CD8-positive, alpha-beta memory T cell (primary cell): ENCODE results near the gene TMEM128. TPM values are rescaled to one million over a fixed set of nuclear protein-coding genes. Genes with fewer than 3 reads are reported as not detected.

Experiments used
- CTCF ChIA-PET: fragments of 350-600 bp; sonication (Branson Sonifier 250); formaldehyde crosslinking; loops from one replicate; lab custom pipeline; 2021; ENCODE audit warnings: antibody characterized with exemption; lab: Charles Lee
- POLR2A ChIA-PET: fragments of 350-600 bp; sonication (Branson Sonifier 250); formaldehyde crosslinking; loops from one replicate; lab custom pipeline; 2021; ENCODE audit warnings: antibody characterized with exemption; lab: Charles Lee
- DNase-seq, 5 donors: peaks; one replicate each; pipeline versions ENCODE4 v3.0.0 to v3.0.0-alpha.2; 2020 to 2022; ENCODE audit warnings: mixed read lengths in 1 of 5
- H3K27ac ChIP-seq: one replicate; pipeline ENCODE4 v1.7.0; 2013; ENCODE audit warnings: low read depth, mild to moderate bottlenecking, low read length, moderate library complexity
- H3K27me3 ChIP-seq: 2 replicates; pipeline ENCODE4 v1.7.0; 2013; ENCODE audit warnings: low read length, mild to moderate bottlenecking; ENCODE audit not compliant: insufficient read depth, poor library complexity, severe bottlenecking
- H3K36me3 ChIP-seq: 2 replicates; pipeline ENCODE4 v1.7.0; 2013; ENCODE audit warnings: mild to moderate bottlenecking, low read length, moderate library complexity; ENCODE audit not compliant: insufficient read depth
- H3K4me1 ChIP-seq: 2 replicates; pipeline ENCODE4 v1.7.0; 2013; ENCODE audit warnings: mild to moderate bottlenecking, low read length, moderate library complexity; ENCODE audit not compliant: insufficient read depth
- H3K4me3 ChIP-seq: 2 replicates; pipeline ENCODE4 v1.7.0; 2013; ENCODE audit warnings: mild to moderate bottlenecking, low read length
- H3K9me3 ChIP-seq: 2 replicates; pipeline ENCODE4 v1.7.0; 2013; ENCODE audit warnings: mild to moderate bottlenecking, low read length
- H3K27ac Mint-ChIP-seq, 8 donors: one replicate each; pipeline ENCODE4 v1.8.0; 2020 to 2021; ENCODE audit warnings: mixed read lengths in 8 of 8, mild to moderate bottlenecking in 6 of 8, inconsistent platforms in 3 of 8, moderate library complexity in 3 of 8
- H3K27me3 Mint-ChIP-seq, 2 donors: one replicate each; pipeline ENCODE4 v1.8.0; 2020 to 2021; ENCODE audit warnings: mixed read lengths in 2 of 2, mild to moderate bottlenecking in 1 of 2, moderate library complexity in 1 of 2
- H3K36me3 Mint-ChIP-seq, 3 donors: one replicate each; pipeline ENCODE4 v1.8.0; 2020 to 2021; ENCODE audit warnings: mixed read lengths in 3 of 3, inconsistent platforms in 1 of 3, mild to moderate bottlenecking in 1 of 3
- H3K4me1 Mint-ChIP-seq, 3 donors: one replicate each; pipeline ENCODE4 v1.8.0; 2020 to 2021; ENCODE audit warnings: mixed read lengths in 3 of 3, inconsistent platforms in 1 of 3, mild to moderate bottlenecking in 1 of 3
- H3K4me3 Mint-ChIP-seq, 7 donors: one replicate each; pipeline ENCODE4 v1.8.0; 2020 to 2021; ENCODE audit warnings: mixed read lengths in 7 of 7, mild to moderate bottlenecking in 6 of 7, moderate library complexity in 4 of 7, inconsistent platforms in 2 of 7
- H3K9me3 Mint-ChIP-seq, 5 donors: one replicate each; pipeline ENCODE4 v1.8.0; 2020 to 2022; ENCODE audit warnings: mixed read lengths in 5 of 5, mild to moderate bottlenecking in 3 of 5, moderate library complexity in 2 of 5, inconsistent platforms in 1 of 5
- polyA plus RNA-seq: library from polyadenylated mRNA; unstranded; fragments of 300-500 nt; fragmentation: Illumina TruSeq; gene quantifications from one replicate; pipeline ENCODE4 v1.2.3, GENCODE V29; 2021
- total RNA-seq, 2 experiments: library from RNA; stranded (reverse); gene quantifications; one replicate each; pipeline ENCODE4 v1.2.3, GENCODE V29; 2021

TMEM128 gene, protein sequence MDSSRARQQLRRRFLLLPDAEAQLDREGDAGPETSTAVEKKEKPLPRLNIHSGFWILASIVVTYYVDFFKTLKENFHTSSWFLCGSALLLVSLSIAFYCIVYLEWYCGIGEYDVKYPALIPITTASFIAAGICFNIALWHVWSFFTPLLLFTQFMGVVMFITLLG
- total RNA-seq, result 10 to 100 TPM; 24.1 to 26.6 TPM
- polyA plus RNA-seq, result 46.4 TPM

DNA sequence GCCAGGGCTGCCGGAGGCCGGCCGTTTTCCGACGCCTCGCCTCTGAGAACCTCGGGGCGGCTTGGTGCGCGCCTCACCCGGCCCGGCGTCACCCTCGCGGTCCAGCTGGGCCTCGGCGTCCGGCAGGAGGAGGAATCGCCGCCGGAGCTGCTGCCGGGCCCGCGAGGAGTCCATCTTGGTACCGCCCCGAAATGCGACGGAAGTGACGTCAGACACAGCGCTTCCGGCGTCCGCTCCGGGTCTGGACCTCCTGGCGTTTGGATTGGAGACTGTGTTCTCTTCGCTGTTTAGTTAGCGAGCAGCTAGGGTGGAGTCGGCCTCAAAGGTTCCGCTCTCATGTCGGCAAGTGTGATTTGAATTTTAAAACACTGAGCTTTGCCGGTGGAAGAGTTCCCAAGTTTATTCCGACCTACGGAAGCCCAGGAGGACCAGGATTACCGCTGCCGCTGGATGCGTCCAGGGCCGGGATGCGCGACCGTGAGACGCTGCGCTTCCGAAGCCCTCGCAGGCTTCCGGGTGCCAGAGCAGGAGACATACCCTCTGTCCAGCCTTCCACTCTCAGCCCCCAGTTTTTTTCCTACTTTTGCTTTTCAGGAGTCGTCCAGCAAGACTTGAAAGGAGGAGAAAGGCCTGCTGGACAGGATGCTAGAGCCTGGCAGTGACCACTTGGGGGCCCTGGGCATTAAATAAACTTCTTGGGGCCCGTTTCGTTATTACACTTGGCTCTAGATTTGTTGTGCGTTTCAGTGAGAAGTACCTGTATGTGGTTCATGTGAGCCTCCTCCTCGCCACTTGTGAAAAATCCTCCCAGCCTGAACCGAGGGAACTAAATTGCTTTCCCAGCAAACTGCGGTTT is at the start of gene TMEM128:
TMEM128 (minus strand) TSS at position 195 of the 856 bp plus-strand sequence; CDS start at position 174, 21 bp downstream.
- Histone ChIP-seq H3K9me3 (no peaks in the 10 kb centered on the region), H3K4me3 (peak within 1 kb of the TSS; percentile 74), H3K36me3 (peaks cover 10% of the 10 kb centered on the region), H3K4me1 (peaks cover 16% of the 10 kb centered on the region), H3K27ac (peak within 1 kb of the TSS; percentile 93), H3K27me3 (no peaks in the 10 kb centered on the region)
- ChIA-PET CTCF (interaction anchor here (0.9 to 7.6 kb wide), 8 partner anchors 8 to 185 kb away, joined by 3 to 64 read pairs (median 6); no protein-coding TSS in a partner anchor), POLR2A (interaction anchor here (0.9 to 2.3 kb wide), 7 partner anchors 11 to 294 kb away, joined by 3 to 11 read pairs (median 7); partner anchors contain the start of genes LYAR, NSG1, STX18 and ZBTB49)
- H3K4me1 Mint-ChIP-seq, result peaks cover 27 to 48% (median 44%) of the 10 kb centered on the region in 3 donors
- H3K36me3 Mint-ChIP-seq, result peaks cover 13 to 36% (median 15%) of the 10 kb centered on the region in 3 donors
- H3K4me3 Mint-ChIP-seq, result peak within 1 kb of the TSS; percentile 95 to 99 (median 97)
- peak within 1 kb of the TSS; percentile 97 to 99 (median 98) for H3K27ac Mint-ChIP-seq
- H3K9me3 Mint-ChIP-seq, result no peaks in the 10 kb centered on the region
- DNase-seq, result peak; percentile 88 to 95 (median 89)
- no peaks in the 10 kb centered on the region for H3K27me3 Mint-ChIP-seq

DNA sequence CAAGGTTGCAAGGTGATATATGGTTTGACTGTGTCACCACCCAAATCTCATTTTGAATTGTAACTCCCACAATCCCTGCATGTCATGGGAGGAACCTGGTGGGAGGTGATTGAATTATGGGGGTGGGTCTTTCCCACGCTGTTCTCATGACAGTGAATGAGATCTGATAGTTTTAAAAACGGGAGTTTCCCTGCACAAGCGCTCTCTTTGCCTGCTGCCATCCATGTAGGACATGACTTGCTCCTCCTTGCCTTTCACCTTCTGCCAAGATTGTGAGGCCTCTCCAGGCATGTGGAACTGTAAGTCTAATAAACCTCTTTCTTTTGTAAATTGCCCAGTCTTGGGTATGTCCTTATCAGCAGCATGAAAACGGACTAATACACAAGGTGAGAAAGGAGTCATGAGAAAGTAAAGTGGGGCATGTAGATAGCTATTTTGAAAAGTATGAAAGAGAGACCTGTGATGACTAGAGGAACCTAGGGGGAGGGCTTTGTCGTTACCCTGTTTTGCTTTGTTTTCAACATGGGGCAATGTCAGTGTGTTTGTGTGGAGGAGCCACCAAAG is 48.3 kb upstream of the TMEM128 start:
- Mint-ChIP-seq H3K4me1 (peaks cover 48 to 78% (median 75%) of the 10 kb centered on the region in 3 donors), H3K27me3 (no peaks in the 10 kb centered on the region)

DNA sequence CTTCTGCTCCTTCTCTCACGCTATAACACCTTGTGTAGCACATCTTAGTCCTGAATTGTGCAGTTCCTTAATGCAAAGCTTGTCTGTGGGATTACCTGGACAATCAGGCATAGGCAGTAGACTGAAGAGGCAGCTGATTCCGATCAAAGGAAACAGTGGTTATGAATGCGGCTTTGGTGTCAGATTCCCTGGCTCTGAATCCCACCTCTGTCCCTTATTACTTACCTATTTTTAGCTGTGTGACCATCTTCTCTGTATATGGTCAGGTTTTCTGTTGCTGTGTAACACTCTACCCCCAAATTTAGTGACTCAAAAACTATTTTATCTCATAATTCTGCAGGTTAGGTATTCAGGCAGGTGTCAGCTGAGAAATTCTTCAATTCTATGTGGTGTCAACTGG is 45.3 kb upstream of the TMEM128 start:
- Mint-ChIP-seq H3K27me3 (no peaks in the 10 kb centered on the region), H3K4me3 (peak overlapping the region in 2 of 7 donors; percentile 9 to 90), H3K9me3 (no peaks in the 10 kb centered on the region), H3K27ac (peak overlapping the region in 3 of 8 donors; percentile 2 to 94 (median 33)), H3K36me3 (peaks cover 12 to 57% (median 20%) of the 10 kb centered on the region in 3 donors), H3K4me1 (peaks cover 59 to 80% (median 77%) of the 10 kb centered on the region in 3 donors)
- H3K4me1 ChIP-seq, result peaks cover 22% of the 10 kb centered on the region
- DNase-seq, result no peak
- H3K4me3 ChIP-seq, result no peak overlapping the region
- no peaks in the 10 kb centered on the region for H3K36me3 ChIP-seq
- ChIA-PET CTCF (no interaction called here), POLR2A (no interaction called here)
- no peak overlapping the region for H3K27ac ChIP-seq
- no peaks in the 10 kb centered on the region for H3K27me3 ChIP-seq
- H3K9me3 ChIP-seq, result no peaks in the 10 kb centered on the region

More for the DNA sequence above, 48.3 kb upstream of the TMEM128 start:
- Mint-ChIP-seq H3K36me3 (peaks cover 16 to 60% (median 20%) of the 10 kb centered on the region in 3 donors), H3K27ac (peak overlapping the region in 3 of 8 donors; percentile 11 to 40 (median 19)), H3K9me3 (no peaks in the 10 kb centered on the region), H3K4me3 (no peak overlapping the region)
- ChIA-PET POLR2A (no interaction called here), CTCF (interaction anchor here (2.9 kb wide), 1 partner anchor 36 kb away, joined by 10 read pairs; no protein-coding TSS in a partner anchor)
- Histone ChIP-seq H3K9me3 (no peaks in the 10 kb centered on the region), H3K4me1 (peaks cover 4% of the 10 kb centered on the region), H3K27ac (no peak overlapping the region), H3K27me3 (no peaks in the 10 kb centered on the region), H3K4me3 (no peak overlapping the region), H3K36me3 (peaks cover 8% of the 10 kb centered on the region)
- no peak for DNase-seq

DNA sequence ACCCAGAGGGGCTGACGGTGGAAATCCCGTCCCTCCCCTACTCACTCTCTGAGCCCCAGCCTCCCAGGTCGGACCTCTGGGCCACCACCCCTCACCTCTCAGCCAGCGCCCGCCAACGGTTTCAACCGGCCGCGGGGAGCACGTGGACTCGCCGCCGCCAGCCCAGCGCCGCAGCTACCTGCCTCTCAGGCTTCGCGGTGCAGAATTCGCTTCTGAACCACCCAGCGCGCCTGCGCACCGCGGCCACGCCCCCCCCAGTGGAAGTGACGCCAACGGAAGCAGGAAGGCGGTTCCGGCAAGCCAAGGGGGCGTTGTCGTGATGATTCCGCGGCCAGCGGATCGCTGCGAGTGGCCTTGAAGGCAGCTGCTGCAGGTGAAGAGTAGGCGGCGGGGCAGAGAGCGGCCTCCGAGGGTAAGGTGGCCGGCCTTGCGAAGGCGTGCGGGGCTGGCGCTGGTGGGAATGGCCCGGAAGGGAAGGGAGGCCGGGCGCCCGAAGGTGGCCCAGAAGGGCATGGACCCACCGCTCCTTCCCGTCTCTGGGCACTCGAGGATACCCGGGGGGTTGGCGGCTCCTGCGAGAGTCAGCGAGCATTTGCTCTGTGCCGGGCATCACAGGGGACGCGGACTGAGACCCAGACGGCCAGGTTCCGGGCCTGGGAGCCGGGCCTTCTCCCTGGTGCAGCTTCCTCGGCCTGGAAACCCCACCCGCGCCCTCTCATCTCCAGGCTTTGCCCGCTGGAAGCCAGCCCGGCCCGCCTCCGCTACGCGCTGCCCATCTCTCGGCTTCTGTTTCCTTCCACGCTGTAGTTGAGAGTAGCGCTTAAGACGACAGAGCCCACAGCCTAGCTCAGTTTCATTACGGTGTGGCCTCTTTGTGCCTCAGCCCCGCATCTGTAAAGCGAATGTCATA is 42.2 kb upstream of the TMEM128 start, which contains the start of the genes LYAR and ZBTB49:
LYAR (minus strand) TSS at position 214 of the 910 bp plus-strand sequence. CDS start 6,412 bp downstream, outside the sequence.
ZBTB49 (plus strand) TSS at position 311 of the 910 bp plus-strand sequence. CDS start 9,695 bp downstream, outside the sequence.
- Histone ChIP-seq H3K4me1 (peaks cover 35% of the 10 kb centered on the region), H3K36me3 (peaks cover 10% of the 10 kb centered on the region), H3K27ac (peak within 1 kb of the TSS; percentile 85), H3K9me3 (no peaks in the 10 kb centered on the region), H3K4me3 (peak within 1 kb of the TSS; percentile 97), H3K27me3 (no peaks in the 10 kb centered on the region)
- H3K36me3 Mint-ChIP-seq, result peaks cover 8 to 62% (median 15%) of the 10 kb centered on the region in 3 donors
- ChIA-PET POLR2A (interaction anchor here (0.6 to 1.7 kb wide), 7 partner anchors 9 to 97 kb away, joined by 3 to 21 read pairs (median 5); partner anchors contain the start of genes NSG1 and TMEM128), CTCF (interaction anchor here (0.6 to 1.6 kb wide), 7 partner anchors 10 to 55 kb away, joined by 3 to 13 read pairs (median 3); no protein-coding TSS in a partner anchor)
- peak within 1 kb of the TSS; percentile 90 to 98 (median 96) for H3K27ac Mint-ChIP-seq
- H3K4me3 Mint-ChIP-seq, result peak within 1 kb of the TSS; percentile 93 to 99 (median 96)
- peaks cover 66 to 85% (median 75%) of the 10 kb centered on the region in 3 donors for H3K4me1 Mint-ChIP-seq
- no peaks in the 10 kb centered on the region for H3K9me3 Mint-ChIP-seq
- DNase-seq, result peak; percentile 96 to 98 (median 97)
- H3K27me3 Mint-ChIP-seq, result no peaks in the 10 kb centered on the region

DNA sequence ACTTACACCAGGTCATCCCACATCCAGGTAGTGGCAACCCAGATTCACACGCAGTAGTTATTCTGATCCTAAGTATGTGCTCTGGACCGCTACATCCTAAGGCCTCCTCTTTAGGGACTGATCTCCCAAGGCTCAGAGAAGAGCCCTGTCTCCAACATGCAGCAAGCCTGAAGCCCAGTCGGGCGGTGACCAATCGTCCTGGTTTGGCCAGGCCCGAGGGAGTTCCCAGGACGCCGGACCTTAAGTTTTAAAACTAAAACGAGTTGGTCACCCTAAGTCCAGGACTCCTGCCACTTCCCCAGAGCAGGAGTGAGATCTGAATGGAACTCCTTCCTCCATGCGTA is 41.5 kb upstream of the TMEM128 start:
- CTCF ChIA-PET, result interaction anchor here (0.7 to 1.6 kb wide), 4 partner anchors 9 to 44 kb away, joined by 3 to 13 read pairs (median 4); no protein-coding TSS in a partner anchor
- Mint-ChIP-seq H3K27ac (peak overlapping the region; percentile 90 to 98 (median 94)), H3K4me3 (peak overlapping the region; percentile 93 to 99 (median 96)), H3K4me1 (peaks cover 64 to 85% (median 73%) of the 10 kb centered on the region in 3 donors), H3K27me3 (no peaks in the 10 kb centered on the region), H3K9me3 (no peaks in the 10 kb centered on the region), H3K36me3 (peaks cover 6 to 65% (median 10%) of the 10 kb centered on the region in 3 donors)
- no peaks in the 10 kb centered on the region for H3K27me3 ChIP-seq
- peak overlapping the region; percentile 85 for H3K27ac ChIP-seq
- peaks cover 35% of the 10 kb centered on the region for H3K4me1 ChIP-seq
- no peak for DNase-seq
- no peaks in the 10 kb centered on the region for H3K9me3 ChIP-seq
- peak overlapping the region; percentile 97 for H3K4me3 ChIP-seq
- peaks cover 10% of the 10 kb centered on the region for H3K36me3 ChIP-seq
- POLR2A ChIA-PET, result interaction anchor here (1.0 to 1.7 kb wide), 6 partner anchors 9 to 97 kb away, joined by 4 to 21 read pairs (median 8); partner anchors contain the start of genes NSG1 and TMEM128

DNA sequence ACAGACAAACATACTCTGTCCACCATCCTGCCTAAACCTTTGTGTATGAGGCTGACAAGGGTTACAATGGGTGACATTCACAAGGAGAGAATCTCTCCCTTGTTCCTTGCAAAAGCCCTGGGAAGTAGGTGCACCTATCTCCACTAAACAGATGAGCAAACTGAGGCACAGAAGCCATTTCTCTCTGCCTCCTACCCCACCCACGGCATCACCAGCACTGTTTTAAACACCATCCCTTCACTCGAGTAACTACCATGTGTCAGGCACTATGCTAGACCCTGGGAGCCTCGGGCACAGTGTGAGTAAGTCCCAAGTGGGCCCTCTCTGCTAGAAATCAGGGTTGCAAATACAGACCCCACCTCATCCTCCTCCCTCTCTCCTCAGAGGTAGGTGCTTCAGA is 41.0 kb upstream of the TMEM128 start:
- Mint-ChIP-seq H3K27ac (peak overlapping the region in 6 of 8 donors; percentile 90 to 96 (median 94)), H3K4me1 (peaks cover 64 to 87% (median 75%) of the 10 kb centered on the region in 3 donors), H3K27me3 (no peaks in the 10 kb centered on the region), H3K4me3 (peak overlapping the region; percentile 93 to 99 (median 96)), H3K9me3 (no peaks in the 10 kb centered on the region), H3K36me3 (peaks cover 6 to 70% (median 11%) of the 10 kb centered on the region in 3 donors)
- Histone ChIP-seq H3K27ac (peak overlapping the region; percentile 85), H3K27me3 (no peaks in the 10 kb centered on the region), H3K9me3 (no peaks in the 10 kb centered on the region), H3K36me3 (peaks cover 10% of the 10 kb centered on the region), H3K4me1 (peaks cover 35% of the 10 kb centered on the region), H3K4me3 (peak overlapping the region; percentile 97)
- ChIA-PET CTCF (no interaction called here), POLR2A (no interaction called here)
- no peak for DNase-seq
